Heart left ventricle (tissue), 16 donors: ENCODE results near the gene RORC. TPM values are rescaled to one million over a fixed set of nuclear protein-coding genes. Genes with fewer than 3 reads are reported as not detected.

Experiments
- ATAC-seq, 4 donors: fragments of 200-7000 bp; cut with Tn5 transposase; one replicate each; pipeline ENCODE4 v1.9.1; 2020 to 2022; ENCODE audit warnings: moderate library complexity in 4 of 4, mild to moderate bottlenecking in 3 of 4, moderate number of reproducible peaks in 1 of 4
- DNase-seq, 5 donors: peaks; one replicate each; pipeline ENCODE4 v3.0.0-alpha.2; 2020
- H3K27ac ChIP-seq, 12 donors: fragments of 200-600 bp; sonication (generic) in 4 of 12; one replicate each; pipeline versions ENCODE4 v1.5.0 to v1.8.0; 2016 to 2022; ENCODE audit warnings: mild to moderate bottlenecking in 2 of 12
- H3K27me3 ChIP-seq, 9 donors: fragments of 200-600 bp; sonication (generic) in 2 of 9; one replicate each; pipeline versions ENCODE4 v1.5.1 to v1.8.0; 2016 to 2022; ENCODE audit warnings: mild to moderate bottlenecking in 3 of 9
- H3K36me3 ChIP-seq, 9 donors: fragments of 200-600 bp; sonication (generic) in 2 of 9; one replicate each; pipeline versions ENCODE4 v1.5.0 to v1.8.0; 2018 to 2022; ENCODE audit warnings: mild to moderate bottlenecking in 2 of 9
- H3K4me1 ChIP-seq, 12 donors: fragments of 200-600 bp; sonication (generic) in 4 of 12; one replicate each; pipeline versions ENCODE4 v1.5.0 to v1.8.0; 2016 to 2022; ENCODE audit warnings: mild to moderate bottlenecking in 3 of 12
- H3K4me3 ChIP-seq, 12 donors: fragments of 200-600 bp; sonication (generic) in 4 of 12; one replicate each; pipeline versions ENCODE4 v1.5.0 to v1.8.0; 2017 to 2022; ENCODE audit warnings: mild to moderate bottlenecking in 9 of 12, moderate library complexity in 4 of 12
- H3K9me3 ChIP-seq, 12 donors: fragments of 200-600 bp; sonication (generic) in 4 of 12; one replicate each; pipeline versions ENCODE4 v1.5.0 to v1.8.0; 2016 to 2022; ENCODE audit warnings: mild to moderate bottlenecking in 1 of 12
- CTCF ChIP-seq, 12 donors: fragments of 200-600 bp; sonication (generic) in 4 of 12; IDR thresholded peaks; one replicate each; pipeline versions ENCODE4 v1.5.0 to v1.8.0; 2018 to 2022; ENCODE audit warnings: antibody characterized with exemption in 12 of 12, mild to moderate bottlenecking in 5 of 12
- POLR2A ChIP-seq, 2 donors: fragments of 450-650 bp; IDR thresholded peaks; one replicate each; pipeline ENCODE4 v1.6.1; 2017; ENCODE audit warnings: antibody characterized with exemption in 2 of 2, mild to moderate bottlenecking in 2 of 2, moderate library complexity in 2 of 2
- WGBS, 4 donors: extraction: QIAGEN DNeasy Blood & Tissue Kit in 2 of 4; methylation state at CpG; one replicate each; pipeline versions ENCODE4 v1.1.5 to v1.1.7; 2013 to 2018; 5-methylcytosine and 5-hydroxymethylcytosine counted together
- intact Hi-C, 10 donors: fragments of 100-400 bp; cut with DNase I; formaldehyde crosslinking; loops; one replicate each; pipeline versions ENCODE4 v1.11.1 to v1.14.2; 2022
- polyA plus RNA-seq, 2 donors: library from polyadenylated mRNA; stranded (reverse); fragments of 200-250 nt; gene quantifications; one replicate each; pipeline ENCODE4 v1.2.3, GENCODE V29; 2013
- total RNA-seq, 9 donors: library from RNA; depleted of rRNA in 2 of 9; stranded (reverse); fragments of >200 nt in 2 of 9; fragmentation: NEBNext Ultra II Directional in 3 of 9; extraction: Animal tissue kit (Norgen Biotek cat#: 25700) in 3 of 9; gene quantifications; one replicate each; pipeline versions ENCODE4 v1.1.0 to v1.2.4, GENCODE V29; 2016 to 2023
- donor health status: ischemic (EF 13 %, LVEDD 7.1; RV severe dilation, severe dysfunction).
- donor health status: healthy with polysubstance abuse.
- donor health status: DM: no; HTN: yes; CAD: no.
- donor health status: DM: no; HTN: no; CAD: no.
- donor health status: ischemic (EF 25% LVEDD 6.9; RV normal size, moderate dysfunction).
- donor health status: ischemic (EF 25% LVEDD 5.7; RV mildly dilated, moderate dysfunction).
- donor health status: healthy.
- donor health status: DM: yes; HTN: yes; CAD: no.
- donor health status: ischemic (EF 35%, LVEDD 5.7; RV mildly dilated, moderate dysfunction).
- donor health status: nonischemic (EF 11% LVEDD 7.7; RV severe dilation, severe dysfunction).
- donor health status: DM: yes; HTN: yes; CAD: no.
- donor health status: PGD.
- donor health status: ischemic (EF 29% LVEDD 5.4; RV normal size, mild dysfunction).
- donor health status: nonischemic (EF 23%, LVEDD 6.1; RV moderate dilation, normal function).

RORC gene
- total and polyA plus RNA-seq, 11 donors: 3.6 to 58.9 (median 11.8) TPM

GRCh38 chr1:151762941-151763921 lies 68.4 kb downstream of the RORC start, which contains the start of gene MRPL9:
TSS of gene MRPL9 (minus strand) at chr1:151763496. CDS start at chr1:151763479, 17 bp downstream.
- H3K36me3 ChIP-seq: peaks cover 0 to 42% (median 38%) of the 10 kb centered on the region in 9 donors
- peak within 1 kb of the TSS; percentile 63 to 96 (median 82) for H3K4me3 ChIP-seq
- H3K27me3 ChIP-seq: no peaks in the 10 kb centered on the region
- TF ChIP-seq POLR2A (IDR thresholded peaks at IDR 0.05) (peak in 1 of 2 donors; percentile 35), CTCF (IDR thresholded peaks at IDR 0.05) (no peak)
- intact Hi-C loops: loop anchor here in 1 of 10 donors (10.0 kb wide), 1 partner anchor 242 kb away; no protein-coding TSS in a partner anchor
- ATAC-seq: peak; percentile 97 to 99 (median 99)
- peak within 1 kb of the TSS; percentile 41 to 94 (median 88) for H3K27ac ChIP-seq
- H3K4me1 ChIP-seq: peaks cover 0 to 17% (median 13%) of the 10 kb centered on the region in 12 donors
- WGBS, 4 donors: 0 to 1% (median 1%) methylated on average over 43 to 68 of the region's 68 CpGs
- H3K9me3 ChIP-seq: no peaks in the 10 kb centered on the region
- peak; percentile 81 to 91 (median 86) for DNase-seq

- no peak for ATAC-seq
- peaks cover 0 to 58% (median 44%) of the 10 kb centered on the region in 9 donors for H3K36me3 ChIP-seq
- no peak overlapping the region for H3K27ac ChIP-seq
- DNase-seq: no peak
- H3K4me1 ChIP-seq: peaks cover 0 to 17% (median 13%) of the 10 kb centered on the region in 12 donors
- TF ChIP-seq CTCF (IDR thresholded peaks at IDR 0.05): no peak
- TF ChIP-seq POLR2A (IDR thresholded peaks at IDR 0.05): no peak
- intact Hi-C loops: loop anchor here in 1 of 10 donors (10.0 kb wide), 1 partner anchor 244 kb away; no protein-coding TSS in a partner anchor
- H3K27me3 ChIP-seq: no peaks in the 10 kb centered on the region
- H3K9me3 ChIP-seq: no peaks in the 10 kb centered on the region
- 92 to 96% (median 95%) methylated on average over 7 of the region's 7 CpGs for WGBS, 4 donors
- H3K4me3 ChIP-seq: no peak overlapping the region
These were observed 70.8 kb downstream of the RORC start for GRCh38 chr1:151760597-151761385.

- DNase-seq (no peak), ATAC-seq (no peak)
- Histone ChIP-seq H3K4me3 (no peak overlapping the region), H3K4me1 (peaks cover 0 to 14% (median 10%) of the 10 kb centered on the region in 12 donors), H3K9me3 (no peaks in the 10 kb centered on the region), H3K27me3 (no peaks in the 10 kb centered on the region), H3K36me3 (peaks cover 0 to 60% (median 44%) of the 10 kb centered on the region in 9 donors), H3K27ac (no peak overlapping the region)
- intact Hi-C loops: no loop called here
- no peak for TF ChIP-seq POLR2A (IDR thresholded peaks at IDR 0.05)
- TF ChIP-seq CTCF (IDR thresholded peaks at IDR 0.05): no peak
These were observed 72.4 kb downstream of the RORC start for GRCh38 chr1:151759241-151759640.
